IMR-90 (cell line): Measurements from ENCODE around the gene PREP.

Experiments used
- CEBPB ChIP-seq: IDR thresholded peaks from 2 replicates; pipeline ENCODE4 v1.6.1; 2012; ENCODE audit warnings: low read depth, low read length, improper control_type of control experiment
- CHD1 ChIP-seq: IDR thresholded peaks from 2 replicates; pipeline ENCODE4 v1.6.1; 2012; ENCODE audit warnings: low read depth, low read length, improper control_type of control experiment
- CTCF ChIP-seq: conservative IDR thresholded peaks from 2 replicates; pipeline ENCODE4 v1.5.1; 2012; ENCODE audit warnings: mild to moderate bottlenecking, low read depth, low read length, improper control_type of control experiment
- MAFK ChIP-seq: IDR thresholded peaks from 2 replicates; pipeline ENCODE4 v1.6.1; 2012; ENCODE audit warnings: low read depth, low read length, improper control_type of control experiment
- MXI1 ChIP-seq: IDR thresholded peaks from 2 replicates; pipeline ENCODE4 v1.6.1; 2012; ENCODE audit warnings: low read depth, mild to moderate bottlenecking, low read length, moderate library complexity, borderline replicate concordance
- NFE2L2 ChIP-seq: fragments of 150-350 bp; IDR thresholded peaks from 2 replicates; pipeline ENCODE4 v1.6.1; 2016; ENCODE audit warnings: low read depth, mild to moderate bottlenecking, low read length
- POLR2A ChIP-seq: IDR thresholded peaks from 2 replicates; pipeline ENCODE4 v1.6.1; 2012; ENCODE audit warnings: mild to moderate bottlenecking, low read depth, low read length
- RAD21 ChIP-seq: IDR thresholded peaks from 2 replicates; pipeline ENCODE4 v1.6.1; 2012; ENCODE audit warnings: low read length, improper control_type of control experiment
- RCOR1 ChIP-seq: IDR thresholded peaks from 2 replicates; pipeline ENCODE4 v1.6.1; 2012; ENCODE audit warnings: mild to moderate bottlenecking, low read length, improper control_type of control experiment; ENCODE audit not compliant: insufficient replicate concordance

GRCh38 chr6:105372142-105372848 lies 30.6 kb downstream of the PREP start:
- TF ChIP-seq CTCF: no peak
- no peak for TF ChIP-seq RCOR1
- no peak for TF ChIP-seq CEBPB
- TF ChIP-seq RAD21: no peak
- TF ChIP-seq NFE2L2: no peak
- TF ChIP-seq MAFK: no peak
- no peak for TF ChIP-seq CHD1
- no peak for TF ChIP-seq MXI1
- TF ChIP-seq POLR2A: no peak
